Loucy (cell line): Measurements from ENCODE around the gene TESPA1.
A peak's percentile ranks its signal among the peaks of the same experiment; 100 is the strongest.

Experiments
- H2AFZ ChIP-seq: fragments of 200-600 bp; sonication (generic); 2 replicates; pipeline ENCODE4 v1.6.0; 2016; ENCODE audit warnings: antibody characterized with exemption, mild to moderate bottlenecking, low read length, moderate library complexity
- H3F3A ChIP-seq: fragments of 200-600 bp; 2 replicates; pipeline ENCODE4 v1.6.0; 2016; ENCODE audit warnings: antibody characterized with exemption, low read depth, mild to moderate bottlenecking
- H3K27me3 ChIP-seq: fragments of 200-600 bp; sonication (generic); 2 replicates; pipeline ENCODE4 v1.6.1; 2014; ENCODE audit warnings: low read length, mild to moderate bottlenecking; ENCODE audit not compliant: insufficient read depth, poor library complexity, severe bottlenecking
- H3K36me3 ChIP-seq: fragments of 200-600 bp; sonication (generic); 2 replicates; pipeline ENCODE4 v1.6.1; 2016; ENCODE audit warnings: low read length; ENCODE audit not compliant: insufficient read depth
- H3K4me1 ChIP-seq: fragments of 200-600 bp; sonication (generic); 2 replicates; pipeline ENCODE4 v1.5.1; 2014; ENCODE audit warnings: low read length, mild to moderate bottlenecking; ENCODE audit not compliant: insufficient read depth, poor library complexity, severe bottlenecking
- H3K4me2 ChIP-seq: fragments of 200-600 bp; sonication (generic); 2 replicates; pipeline ENCODE4 v1.6.0; 2014; ENCODE audit warnings: antibody characterized with exemption, low read length, low read depth, mild to moderate bottlenecking; ENCODE audit not compliant: poor library complexity, severe bottlenecking
- H3K4me3 ChIP-seq: fragments of 200-600 bp; sonication (generic); 2 replicates; pipeline ENCODE4 v1.5.1; 2014; ENCODE audit warnings: low read length, mild to moderate bottlenecking, mixed read lengths; ENCODE audit not compliant: poor library complexity, severe bottlenecking
- H3K79me2 ChIP-seq: fragments of 200-600 bp; sonication (generic); 2 replicates; pipeline ENCODE4 v1.6.1; 2014; ENCODE audit warnings: low read length; ENCODE audit not compliant: insufficient read depth
- H3K9ac ChIP-seq: fragments of 200-600 bp; sonication (generic); 2 replicates; pipeline ENCODE4 v1.6.0; 2014; ENCODE audit warnings: mild to moderate bottlenecking, low read depth, low read length, moderate library complexity; ENCODE audit not compliant: poor library complexity, severe bottlenecking
- H3K9me2 ChIP-seq: fragments of 200-600 bp; sonication (generic); replicated peaks from 2 replicates; pipeline ENCODE4 v1.6.1; 2016; ENCODE audit warnings: low read depth, low read length, mixed read lengths
- H3K9me3 ChIP-seq: fragments of 200-600 bp; sonication (generic); 2 replicates; pipeline ENCODE4 v1.6.1; 2014; ENCODE audit warnings: mild to moderate bottlenecking, antibody characterized with exemption, low read length, low read depth; ENCODE audit not compliant: insufficient read depth
- H4K20me1 ChIP-seq: fragments of 200-600 bp; sonication (generic); 2 replicates; pipeline ENCODE4 v1.6.0; 2014; ENCODE audit warnings: antibody characterized with exemption, low read length, mild to moderate bottlenecking; ENCODE audit not compliant: insufficient read depth, poor library complexity, severe bottlenecking
- EZH2phosphoT487 ChIP-seq: fragments of 200-600 bp; IDR thresholded peaks from 2 replicates; pipeline ENCODE4 v1.6.1; 2018; ENCODE audit warnings: antibody characterized with exemption, mild to moderate bottlenecking, moderate library complexity, borderline replicate concordance
- TF ChIP-seq, protein P1 (sequence below): fragments of 200-600 bp; sonication (generic); conservative IDR thresholded peaks from 2 replicates; pipeline ENCODE4 v1.5.1; 2014; ENCODE audit warnings: mild to moderate bottlenecking, antibody characterized with exemption, low read length

TESPA1 gene

DNA sequence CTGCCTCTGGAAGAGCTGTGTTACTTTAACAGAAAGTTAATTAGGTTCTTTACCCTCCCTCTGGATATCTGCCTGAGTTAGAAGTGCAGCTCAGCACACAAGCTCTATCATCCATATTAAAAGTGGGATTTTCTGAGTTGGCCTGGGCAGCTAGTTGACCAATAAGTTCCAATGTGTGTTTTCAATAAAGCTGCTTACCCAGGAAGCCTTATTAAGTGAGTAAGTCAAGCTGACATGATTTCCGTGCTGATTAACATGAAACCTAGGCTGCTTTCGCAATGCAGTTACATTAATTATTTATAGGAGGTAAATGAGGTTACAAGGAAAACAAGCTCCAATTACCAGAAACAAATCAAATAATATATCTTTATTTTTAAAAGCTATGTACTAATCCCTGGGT is 40.0 kb upstream of the TESPA1 start:
- no peaks in the 10 kb centered on the region for H3K79me2 ChIP-seq
- H4K20me1 ChIP-seq, result no peaks in the 10 kb centered on the region
- no peak overlapping the region for H3K9ac ChIP-seq
- no peak overlapping the region for H2AFZ ChIP-seq
- no peaks in the 10 kb centered on the region for H3K36me3 ChIP-seq
- H3K4me2 ChIP-seq, result no peak overlapping the region
- H3K9me3 ChIP-seq, result no peaks in the 10 kb centered on the region
- H3K27me3 ChIP-seq, result peaks cover 10% of the 10 kb centered on the region
- no peak overlapping the region for H3K4me3 ChIP-seq
- H3K9me2 ChIP-seq, result no peaks in the 10 kb centered on the region
- TF ChIP-seq, protein P1, sequence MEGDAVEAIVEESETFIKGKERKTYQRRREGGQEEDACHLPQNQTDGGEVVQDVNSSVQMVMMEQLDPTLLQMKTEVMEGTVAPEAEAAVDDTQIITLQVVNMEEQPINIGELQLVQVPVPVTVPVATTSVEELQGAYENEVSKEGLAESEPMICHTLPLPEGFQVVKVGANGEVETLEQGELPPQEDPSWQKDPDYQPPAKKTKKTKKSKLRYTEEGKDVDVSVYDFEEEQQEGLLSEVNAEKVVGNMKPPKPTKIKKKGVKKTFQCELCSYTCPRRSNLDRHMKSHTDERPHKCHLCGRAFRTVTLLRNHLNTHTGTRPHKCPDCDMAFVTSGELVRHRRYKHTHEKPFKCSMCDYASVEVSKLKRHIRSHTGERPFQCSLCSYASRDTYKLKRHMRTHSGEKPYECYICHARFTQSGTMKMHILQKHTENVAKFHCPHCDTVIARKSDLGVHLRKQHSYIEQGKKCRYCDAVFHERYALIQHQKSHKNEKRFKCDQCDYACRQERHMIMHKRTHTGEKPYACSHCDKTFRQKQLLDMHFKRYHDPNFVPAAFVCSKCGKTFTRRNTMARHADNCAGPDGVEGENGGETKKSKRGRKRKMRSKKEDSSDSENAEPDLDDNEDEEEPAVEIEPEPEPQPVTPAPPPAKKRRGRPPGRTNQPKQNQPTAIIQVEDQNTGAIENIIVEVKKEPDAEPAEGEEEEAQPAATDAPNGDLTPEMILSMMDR, result no peak
- TF ChIP-seq EZH2phosphoT487, result no peak
- H3K4me1 ChIP-seq, result no peaks in the 10 kb centered on the region
- H3F3A ChIP-seq, result no peaks in the 10 kb centered on the region

DNA sequence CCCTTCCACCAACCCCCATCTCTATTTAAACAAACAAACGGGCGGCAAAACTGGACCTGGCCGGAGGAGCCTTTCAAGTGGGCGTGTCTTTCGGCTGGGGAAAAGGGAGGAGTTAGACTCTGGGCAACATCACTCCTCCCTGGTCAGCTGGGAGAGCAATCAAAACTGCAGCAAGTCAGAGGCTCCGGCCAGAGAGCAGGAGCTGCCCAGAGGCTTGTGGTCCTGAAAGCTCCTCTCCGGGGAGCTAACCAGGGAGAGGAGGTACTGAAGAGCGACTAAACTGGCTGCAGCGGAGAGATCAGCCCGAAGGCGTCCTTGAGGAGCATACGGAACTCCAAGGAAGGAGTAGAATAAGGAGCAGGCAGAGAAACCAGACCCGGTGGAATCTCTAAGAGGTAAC is 35.2 kb upstream of the TESPA1 start, which contains the start of gene NEUROD4:
Gene NEUROD4 (plus strand): TSS at position 191 of the 400 bp plus-strand sequence. CDS start 6,466 bp downstream, outside the sequence.
- Histone ChIP-seq H3K4me1 (peaks cover 3% of the 10 kb centered on the region), H3F3A (no peaks in the 10 kb centered on the region), H2AFZ (no peak within 1 kb of the TSS), H3K27me3 (peaks cover under 1% of the 10 kb centered on the region), H3K9me2 (no peaks in the 10 kb centered on the region), H3K9me3 (no peaks in the 10 kb centered on the region), H4K20me1 (no peaks in the 10 kb centered on the region), H3K4me3 (no peak within 1 kb of the TSS), H3K79me2 (no peaks in the 10 kb centered on the region), H3K36me3 (no peaks in the 10 kb centered on the region), H3K9ac (no peak within 1 kb of the TSS), H3K4me2 (no peak within 1 kb of the TSS)
- TF ChIP-seq EZH2phosphoT487, result no peak
- TF ChIP-seq, protein P1, result no peak

DNA sequence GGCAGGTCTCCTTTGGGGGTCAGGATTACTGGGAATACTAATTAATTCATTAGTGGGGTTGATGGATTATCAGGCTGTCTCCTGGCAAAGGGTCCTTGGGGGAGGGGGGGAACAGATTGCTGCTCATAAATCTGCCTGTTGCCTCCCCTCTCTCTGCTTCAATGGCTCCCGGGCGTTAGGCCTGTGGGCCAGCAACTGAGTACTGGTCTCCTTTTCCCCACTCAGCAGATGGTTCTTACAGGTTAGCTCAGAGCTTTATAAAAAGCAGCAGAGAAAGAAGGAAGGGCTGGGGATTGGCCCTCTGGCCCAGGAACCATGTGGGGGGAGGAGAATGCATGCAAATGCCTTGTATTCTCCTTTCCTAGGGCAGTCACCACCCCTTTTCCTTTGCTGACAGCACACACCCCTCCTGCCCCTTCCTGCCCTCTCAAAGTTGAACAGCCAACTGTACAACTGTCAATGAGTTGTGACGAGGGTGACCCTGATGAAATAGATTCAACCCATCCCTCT is 32.9 kb upstream of the TESPA1 start:
- Histone ChIP-seq H3F3A (no peaks in the 10 kb centered on the region), H3K36me3 (no peaks in the 10 kb centered on the region), H3K4me1 (peaks cover 3% of the 10 kb centered on the region), H3K4me2 (no peak overlapping the region), H3K9me2 (no peaks in the 10 kb centered on the region), H3K4me3 (no peak overlapping the region), H2AFZ (peak overlapping the region; percentile 11; the same call in 1 of the 2 replicates), H4K20me1 (no peaks in the 10 kb centered on the region), H3K79me2 (no peaks in the 10 kb centered on the region), H3K9me3 (no peaks in the 10 kb centered on the region), H3K9ac (no peak overlapping the region), H3K27me3 (no peaks in the 10 kb centered on the region)
- TF ChIP-seq EZH2phosphoT487, result no peak
- TF ChIP-seq, protein P1, result no peak
